OCI-LY3 (cell line): Measurements from ENCODE around the gene PNMT.
A peak's percentile ranks its signal among the peaks of the same experiment; 100 is the strongest.

Experiments used
- H2AFZ ChIP-seq: fragments of 200-600, 300-600 bp; shearing (Covaris generic); 2 replicates; pipeline ENCODE4 v1.6.0; 2014; ENCODE audit warnings: antibody characterized with exemption, low read depth, low read length
- H3K27ac ChIP-seq: fragments of 200-600, 300-600 bp; sonication (generic); 2 replicates; pipeline ENCODE4 v1.5.1; 2014; ENCODE audit warnings: mild to moderate bottlenecking, low read length, moderate library complexity, mixed read lengths
- H3K27me3 ChIP-seq: fragments of 200-600, 300-600 bp; sonication (generic); 2 replicates; pipeline ENCODE4 v1.6.1; 2014; ENCODE audit warnings: low read depth, low read length, mixed read lengths
- H3K36me3 ChIP-seq: fragments of 200-600, 300-600 bp; sonication (generic); replicated peaks from 2 replicates; pipeline ENCODE3; 2014; ENCODE audit warnings: low read depth, low read length, mixed read lengths
- H3K4me1 ChIP-seq: fragments of 300-600, 200-600 bp; sonication (generic); 2 replicates; pipeline ENCODE4 v1.6.1; 2014; ENCODE audit warnings: low read length, mixed read lengths
- H3K4me2 ChIP-seq: fragments of 200-600, 300-600 bp; sonication (generic); 2 replicates; pipeline ENCODE4 v1.6.1; 2014; ENCODE audit warnings: low read length, mixed read lengths
- H3K4me3 ChIP-seq: fragments of 300-600, 200-600 bp; sonication (generic); 2 replicates; pipeline ENCODE4 v1.5.1; 2014; ENCODE audit warnings: antibody characterized with exemption, mild to moderate bottlenecking, low read length, moderate library complexity
- H3K79me2 ChIP-seq: fragments of 300-600, 200-600 bp; shearing (Covaris generic); 2 replicates; pipeline ENCODE4 v1.6.1; 2014; ENCODE audit warnings: mild to moderate bottlenecking, low read length, mixed read lengths
- H3K9ac ChIP-seq: fragments of 300-600, 200-600 bp; shearing (Covaris generic); 2 replicates; pipeline ENCODE4 v1.6.0; 2014; ENCODE audit warnings: mild to moderate bottlenecking, low read length, moderate library complexity
- H3K9me3 ChIP-seq: fragments of 200-600, 300-600 bp; shearing (Covaris generic); 2 replicates; pipeline ENCODE4 v1.6.1; 2014; ENCODE audit warnings: low read length, mixed read lengths; ENCODE audit not compliant: insufficient read depth
- H4K20me1 ChIP-seq: fragments of 200-600, 300-600 bp; sonication (generic); 2 replicates; pipeline ENCODE4 v1.6.1; 2016; ENCODE audit warnings: low read length, mixed read lengths; ENCODE audit not compliant: insufficient read depth
- EZH2phosphoT487 ChIP-seq: fragments of 200-600 bp; shearing (Covaris generic); IDR thresholded peaks from 2 replicates; pipeline ENCODE4 v1.6.1; 2018; ENCODE audit warnings: antibody characterized with exemption, mixed run types, low read depth
- TF ChIP-seq, protein P1 (sequence below): fragments of 200-600, 300-600 bp; sonication (generic); IDR thresholded peaks from 2 replicates; pipeline ENCODE4 v1.5.1; 2014; ENCODE audit warnings: antibody characterized with exemption, low read length, low read depth

PNMT gene

DNA sequence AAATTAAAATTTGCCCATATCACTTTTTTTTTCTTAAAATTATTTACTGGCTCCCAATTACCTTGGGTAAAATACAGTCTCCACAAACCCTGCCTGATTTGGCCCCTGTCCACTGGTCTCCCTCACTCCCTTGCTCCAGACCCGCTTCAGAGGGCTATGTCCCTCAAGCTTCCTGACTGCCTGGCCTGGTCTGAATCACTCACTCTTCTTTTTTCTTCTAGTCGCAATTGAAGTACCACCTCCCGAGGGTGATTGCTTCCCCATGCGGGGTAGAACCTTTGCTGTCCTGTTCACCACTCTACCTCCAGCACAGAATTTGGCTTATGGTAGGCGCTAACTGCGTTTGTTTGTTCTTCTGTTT lies 20.2 kb downstream of the PNMT start:
- H3K36me3 ChIP-seq = no peaks in the 10 kb centered on the region
- H3K4me2 ChIP-seq = peak overlapping the region; percentile 99
- peaks cover 17% of the 10 kb centered on the region for H3K4me1 ChIP-seq
- peak overlapping the region; percentile 52 for H2AFZ ChIP-seq
- no peaks in the 10 kb centered on the region for H3K27me3 ChIP-seq
- peak overlapping the region; percentile 94 for H3K4me3 ChIP-seq
- no peaks in the 10 kb centered on the region for H4K20me1 ChIP-seq
- TF ChIP-seq, protein P1, sequence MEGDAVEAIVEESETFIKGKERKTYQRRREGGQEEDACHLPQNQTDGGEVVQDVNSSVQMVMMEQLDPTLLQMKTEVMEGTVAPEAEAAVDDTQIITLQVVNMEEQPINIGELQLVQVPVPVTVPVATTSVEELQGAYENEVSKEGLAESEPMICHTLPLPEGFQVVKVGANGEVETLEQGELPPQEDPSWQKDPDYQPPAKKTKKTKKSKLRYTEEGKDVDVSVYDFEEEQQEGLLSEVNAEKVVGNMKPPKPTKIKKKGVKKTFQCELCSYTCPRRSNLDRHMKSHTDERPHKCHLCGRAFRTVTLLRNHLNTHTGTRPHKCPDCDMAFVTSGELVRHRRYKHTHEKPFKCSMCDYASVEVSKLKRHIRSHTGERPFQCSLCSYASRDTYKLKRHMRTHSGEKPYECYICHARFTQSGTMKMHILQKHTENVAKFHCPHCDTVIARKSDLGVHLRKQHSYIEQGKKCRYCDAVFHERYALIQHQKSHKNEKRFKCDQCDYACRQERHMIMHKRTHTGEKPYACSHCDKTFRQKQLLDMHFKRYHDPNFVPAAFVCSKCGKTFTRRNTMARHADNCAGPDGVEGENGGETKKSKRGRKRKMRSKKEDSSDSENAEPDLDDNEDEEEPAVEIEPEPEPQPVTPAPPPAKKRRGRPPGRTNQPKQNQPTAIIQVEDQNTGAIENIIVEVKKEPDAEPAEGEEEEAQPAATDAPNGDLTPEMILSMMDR = no peak
- TF ChIP-seq EZH2phosphoT487 = no peak
- no peaks in the 10 kb centered on the region; the same call in 1 of the 2 replicates for H3K79me2 ChIP-seq
- H3K9ac ChIP-seq = peak overlapping the region; percentile 91
- H3K9me3 ChIP-seq = no peaks in the 10 kb centered on the region
- H3K27ac ChIP-seq = peak overlapping the region; percentile 92

DNA sequence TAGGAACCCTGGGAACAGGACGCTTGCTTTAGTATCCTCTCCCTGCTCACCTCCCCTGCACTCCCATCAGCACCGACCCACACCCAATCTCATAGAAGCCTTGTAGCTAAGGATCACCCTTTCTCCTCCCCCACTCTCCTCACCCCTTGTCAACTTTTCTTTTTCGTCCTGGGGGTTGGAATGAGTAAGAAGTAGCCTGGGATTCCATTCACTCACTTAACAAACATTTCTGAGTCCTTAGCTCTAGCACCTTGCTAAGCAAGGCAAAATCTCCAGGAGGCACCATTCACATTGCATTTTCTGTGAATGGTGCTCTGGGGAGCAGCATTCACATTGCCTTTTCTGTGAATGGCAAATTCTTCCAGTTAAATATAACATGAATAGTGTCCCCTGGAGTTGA lies 20.7 kb downstream of the PNMT start:
- Histone ChIP-seq H3K79me2 (no peaks in the 10 kb centered on the region; the same call in 1 of the 2 replicates), H3K4me3 (peak overlapping the region; percentile 94), H3K27me3 (no peaks in the 10 kb centered on the region), H2AFZ (no peak overlapping the region), H3K36me3 (no peaks in the 10 kb centered on the region), H3K9ac (peak overlapping the region; percentile 91), H3K27ac (no peak overlapping the region), H3K9me3 (no peaks in the 10 kb centered on the region), H3K4me1 (peaks cover 17% of the 10 kb centered on the region), H3K4me2 (peak overlapping the region; percentile 99), H4K20me1 (no peaks in the 10 kb centered on the region)
- no peak for TF ChIP-seq EZH2phosphoT487
- TF ChIP-seq, protein P1 = no peak

DNA sequence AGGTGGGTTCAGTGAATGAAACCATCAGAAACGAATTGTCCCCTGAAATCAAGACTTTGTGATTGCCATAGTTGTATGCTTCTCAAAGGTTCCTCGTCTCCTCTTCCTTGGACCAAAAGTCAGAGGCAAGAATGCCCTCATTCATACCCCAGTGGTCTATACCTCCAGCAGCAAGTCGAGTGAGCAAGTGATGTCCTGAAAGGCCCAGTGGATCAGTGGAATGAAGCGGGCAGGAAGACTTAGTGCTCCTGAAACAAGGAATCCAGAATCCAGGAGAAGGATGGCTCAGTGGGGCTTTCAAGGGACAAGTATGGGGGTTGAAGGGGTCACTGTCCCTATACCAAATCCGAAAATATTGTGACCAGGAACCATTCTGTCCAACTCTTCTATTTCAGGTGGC lies 26.3 kb downstream of the PNMT start:
- Histone ChIP-seq H3K4me3 (no peak overlapping the region), H4K20me1 (no peaks in the 10 kb centered on the region), H3K4me1 (no peaks in the 10 kb centered on the region), H3K36me3 (no peaks in the 10 kb centered on the region), H3K27ac (no peak overlapping the region), H2AFZ (no peak overlapping the region), H3K4me2 (no peak overlapping the region), H3K9ac (no peak overlapping the region), H3K27me3 (no peaks in the 10 kb centered on the region), H3K79me2 (no peaks in the 10 kb centered on the region), H3K9me3 (no peaks in the 10 kb centered on the region)
- TF ChIP-seq EZH2phosphoT487 = no peak
- TF ChIP-seq, protein P1 = no peak

DNA sequence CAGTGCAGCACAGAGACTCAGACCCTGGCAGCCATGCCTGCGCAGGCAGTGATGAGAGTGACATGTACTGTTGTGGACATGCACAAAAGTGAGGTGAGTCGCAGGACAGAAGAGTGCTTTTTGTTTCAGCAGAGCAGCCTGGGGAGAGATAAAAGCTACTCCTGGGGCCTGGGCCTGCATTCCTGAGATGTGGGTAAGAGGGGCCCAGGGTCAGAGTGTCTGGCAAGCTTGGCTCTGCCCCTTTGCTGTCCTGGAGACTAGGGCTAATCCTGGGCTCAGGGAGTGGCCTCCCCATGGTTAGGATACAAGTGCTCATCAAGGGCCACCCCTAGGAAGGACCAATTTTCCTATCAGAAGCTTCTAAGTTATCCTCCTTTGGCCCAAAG lies 26.8 kb downstream of the PNMT start:
- H3K4me2 ChIP-seq = no peak overlapping the region
- H3K9ac ChIP-seq = no peak overlapping the region

More for the DNA sequence above, 26.8 kb downstream of the PNMT start:
- Histone ChIP-seq H3K36me3 (no peaks in the 10 kb centered on the region), H3K79me2 (no peaks in the 10 kb centered on the region), H3K9me3 (no peaks in the 10 kb centered on the region), H3K4me1 (no peaks in the 10 kb centered on the region), H2AFZ (no peak overlapping the region), H4K20me1 (no peaks in the 10 kb centered on the region), H3K27ac (no peak overlapping the region), H3K27me3 (no peaks in the 10 kb centered on the region), H3K4me3 (no peak overlapping the region)
- TF ChIP-seq, protein P1 = no peak
- no peak for TF ChIP-seq EZH2phosphoT487
